CMK (cell line): ENCODE results near the gene MAP4K2.

Source experiments
- DNase-seq: peaks from one replicate; pipeline ENCODE4 v3.0.0-alpha.2; 2010; ENCODE audit warnings: low read depth

MAP4K2 gene

DNA sequence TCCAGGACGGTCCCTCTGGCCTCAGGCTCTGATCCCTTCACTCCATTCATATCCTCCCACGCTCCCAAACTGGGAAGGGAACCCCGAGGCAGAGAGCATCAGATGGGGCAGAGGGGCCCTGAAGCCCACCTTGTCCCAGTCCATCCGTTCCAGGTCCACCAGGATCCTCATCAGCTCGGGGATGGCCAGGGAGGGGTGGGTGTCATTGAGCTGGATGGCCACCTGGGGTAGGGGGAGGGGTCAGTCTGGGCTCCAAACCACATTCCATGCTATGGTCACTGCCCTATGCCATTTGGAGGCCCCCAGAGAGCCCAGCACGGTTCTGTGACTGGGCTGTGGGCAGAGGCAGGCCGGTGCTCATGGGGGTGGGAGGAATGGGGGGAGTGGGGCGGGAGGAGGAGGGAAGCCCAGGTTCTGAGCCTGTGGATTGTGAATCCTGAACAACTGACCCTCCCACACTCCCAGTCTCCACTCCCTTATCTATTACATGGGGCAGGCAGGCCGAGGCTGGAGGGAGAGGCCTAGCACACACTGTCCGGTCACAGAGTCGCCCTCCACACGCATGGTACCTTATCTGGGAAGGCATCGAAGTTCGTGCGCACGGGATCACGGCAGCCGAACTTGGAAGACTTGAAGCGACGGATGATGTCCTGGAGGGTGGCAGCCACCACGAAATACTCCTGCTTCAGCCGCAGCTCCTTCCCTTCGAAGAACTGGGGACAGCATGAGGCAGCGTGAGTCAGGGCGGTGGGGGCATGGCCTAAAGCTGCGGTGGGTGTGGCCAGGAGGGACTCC, 48.7 kb downstream of the MAP4K2 start:
- DNase-seq, result no peak

DNA sequence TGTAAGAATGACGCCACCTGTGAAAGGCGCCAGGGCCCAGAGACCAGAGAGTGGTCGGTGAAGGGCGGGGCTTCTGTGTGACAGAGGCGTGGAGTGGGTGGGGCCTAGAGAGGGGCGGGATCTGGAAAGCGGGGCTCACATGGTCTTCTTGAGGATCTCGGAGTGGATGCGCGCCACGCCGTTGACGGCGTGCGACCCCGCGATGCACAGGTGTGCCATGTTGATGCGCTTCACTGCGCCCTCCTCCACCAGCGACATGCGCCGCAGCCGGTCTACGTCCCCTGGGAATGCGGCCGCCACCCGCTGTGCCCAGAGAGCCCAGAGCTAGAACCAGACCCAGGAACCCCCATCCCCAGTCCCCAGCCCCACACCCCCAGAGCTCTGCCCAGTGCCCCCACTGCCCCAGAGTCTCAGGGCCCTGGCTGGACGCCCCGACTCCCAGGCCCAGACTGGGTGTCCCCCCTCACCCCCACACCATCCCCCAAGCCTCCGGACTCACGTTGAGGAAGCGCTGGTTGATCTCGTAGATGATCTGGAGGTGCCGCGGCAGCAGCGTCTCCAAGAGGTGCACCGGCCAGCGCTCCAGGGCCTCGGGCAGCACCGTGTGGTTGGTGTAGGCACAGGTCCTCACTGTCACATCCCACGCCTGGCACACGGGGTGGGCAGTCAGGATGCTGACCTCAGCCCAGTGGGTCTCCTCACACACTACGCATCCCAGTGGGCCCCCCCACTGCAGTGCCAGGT, 49.5 kb downstream of the MAP4K2 start:
- no peak for DNase-seq

DNA sequence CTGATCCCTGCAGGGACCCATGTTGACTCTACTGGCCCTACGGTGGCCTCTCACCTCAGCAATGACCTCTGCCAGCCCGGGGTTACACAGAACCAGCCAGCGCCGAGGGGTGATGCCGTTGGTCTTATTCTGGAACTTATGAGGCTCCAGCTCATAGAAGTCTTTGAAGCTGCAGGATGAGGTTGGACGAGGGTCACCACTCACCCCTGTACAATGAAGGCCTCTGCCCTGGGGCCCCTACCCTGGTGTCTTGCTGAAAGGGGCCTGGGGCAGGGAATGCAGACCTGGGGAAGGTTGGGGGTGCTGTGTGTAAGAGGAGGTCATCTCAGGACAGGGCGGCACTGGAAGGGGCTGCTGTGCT, 50.0 kb downstream of the MAP4K2 start:
- no peak for DNase-seq

DNA sequence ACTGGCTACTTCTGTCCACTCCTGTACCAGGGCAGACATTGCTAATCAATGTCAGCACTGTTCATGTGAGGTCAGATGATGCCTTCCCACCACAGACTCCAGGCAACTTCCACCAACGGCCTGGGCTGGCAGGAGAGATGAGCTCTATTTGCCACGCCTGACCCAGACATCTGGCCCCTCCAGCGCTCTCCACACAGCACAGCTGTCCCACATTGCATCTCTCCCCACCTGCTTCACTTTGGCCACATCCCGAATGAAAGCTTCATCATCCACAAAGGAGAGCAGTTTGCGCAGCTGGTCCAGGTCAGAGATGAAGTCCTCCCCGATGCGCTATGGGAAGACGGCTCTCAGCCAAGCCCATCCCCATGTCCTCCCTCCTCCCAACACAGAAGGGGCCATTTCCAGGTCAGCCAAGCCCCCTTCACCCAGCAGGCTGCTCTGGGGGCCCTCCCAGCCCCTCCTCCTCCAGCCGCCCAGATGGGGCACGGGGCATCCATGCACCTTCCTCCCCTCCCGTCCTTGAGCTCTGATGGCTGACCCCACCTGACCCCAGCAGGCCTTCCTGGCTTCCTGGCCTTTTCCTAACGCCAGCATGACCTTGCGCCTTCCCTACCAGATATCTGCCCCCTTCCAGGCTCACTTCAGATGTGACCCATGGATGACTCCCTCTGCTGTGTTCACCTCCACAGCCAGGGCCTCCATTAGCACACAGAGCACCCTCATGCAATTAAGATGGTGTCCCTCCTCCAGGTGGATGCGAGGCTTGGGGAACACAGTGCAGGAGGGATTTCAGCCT, 50.6 kb downstream of the MAP4K2 start:
- DNase-seq, result no peak

DNA sequence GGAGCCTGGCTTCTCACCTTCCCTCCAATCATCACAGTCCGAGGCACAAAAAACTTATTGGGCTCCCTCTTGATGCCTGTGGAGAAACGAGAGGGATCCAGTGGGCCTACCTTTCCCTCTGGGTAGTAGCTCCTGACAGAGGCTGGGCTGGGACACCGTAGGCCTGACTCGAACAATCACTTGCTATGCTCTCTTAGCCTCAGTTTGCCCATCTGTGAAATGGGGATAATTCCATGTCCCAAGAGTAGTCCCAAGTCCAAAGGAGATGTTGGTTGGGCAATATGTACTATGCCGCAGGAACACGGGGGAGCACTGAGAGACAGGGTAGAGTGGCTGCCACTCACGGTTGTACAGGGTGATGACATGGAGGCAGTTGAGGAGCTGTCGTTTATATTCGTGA, 51.4 kb downstream of the MAP4K2 start:
- no peak for DNase-seq

DNA sequence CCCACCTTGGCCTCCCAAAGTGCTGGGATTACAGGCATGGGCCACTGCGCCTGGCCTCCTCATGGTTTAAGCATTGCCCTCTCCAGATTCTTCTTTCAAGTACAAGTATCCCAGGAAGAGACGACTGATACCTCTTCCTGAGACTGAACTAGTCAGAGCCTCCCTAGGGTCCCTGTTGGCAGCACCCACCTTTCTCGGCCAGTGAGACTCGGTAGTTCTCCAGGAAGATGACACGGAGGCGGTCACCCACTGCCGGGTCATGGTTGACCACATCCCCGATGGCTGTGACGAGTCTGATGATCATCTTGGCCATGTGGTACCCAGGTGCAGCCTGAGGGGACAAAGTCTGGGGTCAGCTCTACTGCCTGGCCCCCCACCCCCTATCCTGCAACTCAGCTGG, 51.9 kb downstream of the MAP4K2 start:
- DNase-seq, result no peak

DNA sequence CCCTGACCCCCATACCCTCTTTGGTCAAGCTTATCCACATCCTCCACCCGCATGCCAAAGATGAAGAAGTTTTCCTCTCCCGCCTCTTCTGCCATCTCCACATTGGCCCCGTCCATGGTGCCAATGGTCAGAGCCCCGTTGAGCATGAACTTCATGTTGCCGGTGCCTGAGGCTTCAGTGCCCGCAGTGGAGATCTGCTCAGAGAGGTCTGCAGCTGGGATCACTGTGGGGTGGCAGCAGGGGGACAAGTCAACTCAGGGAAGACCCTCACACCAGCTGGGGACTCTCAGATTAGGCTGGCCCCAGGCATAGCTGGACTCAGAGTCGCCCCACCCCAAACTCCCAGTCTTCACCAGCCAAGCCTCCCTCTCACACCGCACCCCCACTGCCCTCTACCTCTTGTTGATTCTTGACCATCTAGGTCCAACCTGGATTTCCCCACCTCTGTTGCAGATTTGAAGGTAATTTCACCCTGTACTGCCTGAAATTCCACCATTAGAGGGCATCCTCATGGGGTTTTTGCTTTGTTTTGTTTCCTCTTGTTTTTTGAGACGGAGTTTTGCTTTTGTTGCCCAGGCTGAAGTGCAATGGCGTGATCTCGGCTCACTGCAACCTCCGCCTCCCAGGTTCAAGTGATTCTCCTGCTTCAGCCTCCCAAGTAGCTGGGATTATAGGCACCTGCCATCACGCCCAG, 52.5 kb downstream of the MAP4K2 start:
- no peak for DNase-seq

DNA sequence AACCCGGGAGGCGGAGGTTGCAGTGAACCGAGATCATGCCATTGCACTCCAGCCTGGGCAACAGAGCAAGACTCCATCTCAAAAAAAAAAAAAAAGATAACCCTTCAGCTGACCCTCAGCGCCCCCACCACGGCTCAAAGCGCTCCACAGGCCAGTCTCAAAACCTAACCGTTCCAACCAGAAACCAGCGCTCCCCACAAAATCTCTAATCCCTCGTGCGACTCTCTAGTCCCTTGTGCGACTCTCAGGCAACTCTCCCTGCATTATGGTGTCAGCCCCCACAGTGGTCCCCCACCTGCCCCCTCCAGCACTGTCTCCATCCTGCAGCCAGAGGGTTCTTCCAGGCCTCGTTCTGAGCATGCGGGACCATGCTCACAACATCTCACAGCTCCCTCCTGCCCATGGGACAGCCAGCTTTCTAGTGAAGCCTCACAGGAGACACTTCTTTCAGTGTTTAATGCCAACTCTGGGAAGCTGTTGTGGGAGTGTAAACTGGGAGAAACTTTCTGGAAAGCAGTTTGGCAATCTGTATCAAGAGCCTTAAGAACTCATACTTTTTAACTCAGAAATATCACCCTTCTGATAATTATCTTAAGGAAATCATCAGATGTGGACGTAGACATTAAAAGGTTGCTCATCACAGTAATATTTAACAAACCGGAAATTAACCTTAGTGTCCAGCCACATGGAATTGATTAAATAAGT, 54.9 kb downstream of the MAP4K2 start:
- DNase-seq, result no peak

DNA sequence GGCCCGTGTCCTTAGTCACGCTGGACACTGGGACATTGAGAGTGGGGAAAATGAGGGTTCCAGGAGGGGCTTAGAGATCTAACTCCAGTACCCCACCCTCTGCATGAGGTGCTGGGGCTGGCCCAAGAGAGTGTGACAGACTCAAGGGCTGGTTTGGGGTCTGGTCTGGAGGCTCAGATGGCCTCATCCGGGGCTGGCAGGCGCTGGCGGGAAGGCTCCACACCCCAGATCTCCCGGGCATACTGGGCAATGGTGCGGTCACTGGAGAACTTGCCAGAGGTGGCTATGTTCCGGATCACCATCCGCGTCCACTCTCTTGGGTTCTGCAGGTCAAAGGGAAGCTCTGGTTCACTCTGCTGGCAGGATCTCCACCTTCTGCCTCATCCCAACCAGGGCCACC, 56.5 kb downstream of the MAP4K2 start:
- DNase-seq, result no peak

DNA sequence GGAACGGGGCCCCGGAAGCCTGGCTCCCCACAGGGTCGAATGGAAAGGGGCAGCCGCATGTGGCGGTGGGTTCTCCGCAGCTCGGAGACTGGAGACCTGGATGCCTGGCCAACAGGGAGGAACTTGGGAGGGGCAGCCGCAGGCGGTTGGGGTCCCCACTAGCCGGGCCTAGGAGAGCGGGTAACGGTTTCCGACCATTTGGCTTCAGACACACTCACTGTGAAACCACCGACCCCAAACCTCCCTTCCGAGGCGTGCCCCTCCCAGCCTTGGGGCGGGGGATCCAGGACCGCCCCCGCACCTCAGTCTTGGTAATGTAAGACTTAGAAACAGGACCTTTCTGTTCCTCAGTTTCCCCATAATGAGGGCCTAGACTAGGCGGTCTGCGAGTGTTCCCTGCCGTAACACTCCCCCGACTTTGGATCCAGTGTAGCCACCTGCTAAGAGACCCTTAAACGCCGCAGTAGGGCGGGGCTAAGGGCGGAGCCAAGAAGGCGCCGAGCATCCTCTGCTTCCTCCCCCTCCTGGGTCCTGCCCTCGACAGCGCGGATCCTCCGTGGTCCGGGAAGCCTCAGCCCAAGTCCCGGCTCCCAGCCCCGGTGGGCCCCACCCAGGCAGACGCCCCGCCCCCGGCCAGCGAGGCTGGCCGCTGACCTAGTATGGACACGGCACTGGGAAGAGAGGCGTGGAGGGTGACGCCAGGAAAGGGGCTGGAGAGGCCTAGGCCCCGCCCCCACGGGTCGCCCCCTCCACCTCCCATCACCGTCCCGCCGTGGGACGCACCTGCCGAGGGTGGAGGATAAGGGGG, 57.3 kb downstream of the MAP4K2 start:
- peak; percentile 91 for DNase-seq

DNA sequence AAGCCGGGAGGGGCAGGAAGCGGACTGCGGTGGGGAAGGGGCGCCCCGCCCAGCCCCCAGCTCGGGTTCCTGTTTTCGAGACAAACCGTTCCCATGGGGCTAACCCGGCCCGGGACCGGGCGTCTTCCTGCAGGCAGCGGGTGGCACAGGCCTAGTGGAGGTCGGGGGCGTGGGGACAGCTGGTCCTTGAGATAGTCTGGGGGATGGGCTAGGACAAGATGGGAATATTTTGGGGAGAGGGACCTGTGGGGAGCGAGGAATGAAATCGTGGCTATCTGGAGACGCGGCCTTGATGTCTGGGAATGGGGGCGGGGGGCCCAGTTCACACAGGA, 57.9 kb downstream of the MAP4K2 start:
- DNase-seq, result peak; percentile 82

DNA sequence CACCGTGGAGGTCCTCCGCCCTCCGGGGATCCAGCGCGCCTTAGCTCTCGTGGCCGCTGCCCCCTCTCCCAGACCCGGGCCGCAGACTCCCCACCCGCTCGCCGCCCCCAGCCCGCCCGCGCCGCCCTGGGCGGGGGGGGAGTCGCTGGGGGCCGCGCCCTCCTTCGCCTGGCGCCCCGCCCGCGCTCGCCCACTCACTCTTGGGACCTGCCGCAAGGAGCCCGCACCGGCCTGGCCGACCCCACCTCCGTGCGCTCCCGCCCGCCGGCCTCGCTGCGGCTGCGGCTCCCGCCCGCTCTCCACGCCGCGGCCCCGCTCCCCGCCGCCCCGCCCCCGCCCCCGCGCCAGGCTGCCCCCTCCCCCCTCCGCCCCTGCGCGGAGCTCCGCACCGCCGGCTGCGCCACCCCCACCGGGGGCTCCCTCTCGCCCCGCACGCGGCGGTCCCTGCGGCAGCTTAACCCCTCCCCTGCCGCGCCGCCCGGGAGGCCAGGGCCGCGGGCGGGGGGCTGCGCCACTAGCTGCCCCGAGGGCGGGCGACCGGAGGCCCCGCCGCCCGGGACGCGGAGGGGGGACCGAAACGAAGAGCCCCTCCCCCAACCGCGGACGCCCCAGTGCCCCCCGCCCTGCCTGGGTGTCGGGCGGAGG, 58.3 kb downstream of the MAP4K2 start:
- DNase-seq, result no peak

DNA sequence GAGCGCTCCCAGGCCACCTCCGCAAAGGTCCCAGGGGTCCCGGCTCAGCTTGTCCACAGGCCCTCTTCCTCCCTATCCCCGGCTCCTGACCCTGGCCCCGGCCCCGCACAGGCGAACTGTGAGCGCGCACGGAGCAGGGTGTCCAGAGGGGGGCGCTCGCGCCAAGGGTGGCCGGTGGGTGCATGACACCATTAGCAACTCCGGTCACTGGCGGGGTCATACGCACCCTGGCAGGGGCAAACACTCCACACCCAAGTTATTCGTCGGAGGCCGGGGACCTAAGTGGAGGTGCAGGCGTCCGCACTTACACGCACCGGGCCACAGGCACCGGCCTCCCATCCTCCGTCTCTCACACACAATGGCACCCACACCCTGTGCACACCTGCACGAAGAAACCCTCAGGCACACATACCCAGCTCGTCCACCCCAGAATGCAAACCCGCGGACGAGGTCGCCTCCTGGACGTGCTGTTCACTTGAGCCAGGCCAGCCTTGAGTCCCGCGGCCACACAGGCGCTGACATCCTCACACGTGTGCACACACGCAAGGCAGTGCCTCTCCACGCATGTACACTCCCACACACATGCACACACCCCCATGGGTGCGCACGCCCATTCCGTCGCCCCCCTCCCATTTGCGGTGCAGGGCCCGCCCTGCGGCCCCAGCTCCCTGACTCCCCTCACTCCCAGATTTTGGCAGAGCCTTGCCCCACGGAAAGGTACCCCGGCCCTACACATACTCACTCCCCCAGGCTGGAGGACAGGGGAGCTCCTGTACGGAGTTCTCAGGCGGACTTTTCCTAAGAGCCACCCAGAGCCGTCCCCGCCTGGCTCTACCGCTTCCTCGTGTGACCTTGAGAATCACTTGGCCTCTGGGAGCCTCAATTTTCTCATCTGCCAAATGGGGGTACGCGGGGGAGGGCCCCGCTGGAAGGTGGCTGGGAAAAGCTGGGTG, 59.1 kb downstream of the MAP4K2 start, which contains the start of gene RASGRP2:
RASGRP2 (minus strand) TSS at position 552 of the 953 bp plus-strand sequence. CDS start 1,276 bp downstream, outside the sequence.
- DNase-seq, result peak; percentile 75

DNA sequence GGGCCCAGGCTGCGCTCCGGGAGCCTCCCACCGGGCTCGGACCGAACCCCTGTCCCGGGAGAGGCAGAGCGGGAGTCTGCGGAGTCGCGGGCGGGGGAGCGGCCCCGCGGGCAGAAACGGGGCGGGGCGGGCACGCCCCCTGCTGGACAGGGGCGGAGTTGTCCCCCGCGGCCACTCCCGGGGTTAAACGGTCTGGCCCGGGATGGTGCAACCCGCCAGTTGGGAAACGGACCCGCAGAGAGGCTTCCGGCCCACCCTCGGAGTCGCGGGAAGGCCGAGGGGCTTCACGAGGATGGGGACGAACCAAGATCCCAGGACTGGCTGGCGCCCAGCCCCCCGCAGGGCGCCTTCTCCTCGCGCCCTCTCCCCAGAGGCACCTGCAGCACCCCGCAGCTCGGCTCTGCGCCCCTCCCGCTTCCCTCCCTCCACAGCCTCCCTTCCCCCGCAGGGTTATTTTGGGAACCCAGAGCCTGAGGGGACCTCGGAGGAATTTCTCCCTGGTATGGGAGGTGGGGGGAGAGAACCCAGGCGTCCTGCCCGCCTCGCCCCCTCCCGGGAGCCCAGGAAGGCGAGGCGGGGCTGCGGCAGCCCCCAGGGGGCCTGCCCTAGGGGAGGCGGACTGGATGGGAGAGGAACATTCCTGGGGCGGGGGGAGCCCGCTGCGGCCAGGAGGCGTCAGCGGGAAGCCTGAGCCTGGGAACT, 60.0 kb downstream of the MAP4K2 start:
- peak; percentile 56 for DNase-seq

DNA sequence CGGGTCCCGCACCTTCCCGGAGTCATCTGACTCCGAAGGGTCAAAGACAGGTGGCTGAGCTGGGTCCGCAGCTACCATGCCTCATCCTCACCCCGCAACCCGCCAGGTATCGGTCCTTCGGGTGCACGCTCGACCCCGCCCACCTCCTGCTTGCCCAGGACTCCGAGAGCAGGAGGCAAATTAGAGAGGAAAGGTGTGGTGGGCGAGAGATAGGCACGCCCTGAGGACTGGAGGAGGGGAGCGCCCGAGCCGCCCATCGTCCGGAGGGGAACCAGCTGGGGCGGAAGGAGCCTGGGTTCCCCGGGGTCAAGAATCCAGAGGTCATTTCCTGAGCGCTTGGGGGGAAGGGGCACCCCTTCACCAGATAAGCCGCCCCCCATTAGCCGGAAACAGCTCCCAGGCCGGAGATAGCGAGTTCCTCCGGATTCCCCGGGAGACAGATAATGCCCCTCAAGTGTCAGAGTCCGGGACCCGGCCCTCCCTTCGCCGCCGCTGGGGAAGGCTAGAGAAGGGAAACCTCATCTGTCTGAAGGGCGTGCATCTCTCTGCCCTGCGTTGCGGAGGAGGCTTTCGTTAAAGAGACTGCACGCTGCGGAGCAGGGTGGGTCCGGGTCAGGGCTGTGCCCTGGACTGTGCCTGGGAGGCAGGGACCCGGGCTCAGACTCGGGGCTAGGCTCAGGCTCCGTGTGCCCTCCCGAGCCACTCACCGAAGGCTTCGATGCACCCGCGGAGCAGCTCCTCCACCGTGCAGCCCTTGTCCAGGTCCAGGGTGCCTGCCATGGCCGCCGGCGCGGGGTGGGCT, 60.7 kb downstream of the MAP4K2 start:
- DNase-seq, result peak; percentile 72

DNA sequence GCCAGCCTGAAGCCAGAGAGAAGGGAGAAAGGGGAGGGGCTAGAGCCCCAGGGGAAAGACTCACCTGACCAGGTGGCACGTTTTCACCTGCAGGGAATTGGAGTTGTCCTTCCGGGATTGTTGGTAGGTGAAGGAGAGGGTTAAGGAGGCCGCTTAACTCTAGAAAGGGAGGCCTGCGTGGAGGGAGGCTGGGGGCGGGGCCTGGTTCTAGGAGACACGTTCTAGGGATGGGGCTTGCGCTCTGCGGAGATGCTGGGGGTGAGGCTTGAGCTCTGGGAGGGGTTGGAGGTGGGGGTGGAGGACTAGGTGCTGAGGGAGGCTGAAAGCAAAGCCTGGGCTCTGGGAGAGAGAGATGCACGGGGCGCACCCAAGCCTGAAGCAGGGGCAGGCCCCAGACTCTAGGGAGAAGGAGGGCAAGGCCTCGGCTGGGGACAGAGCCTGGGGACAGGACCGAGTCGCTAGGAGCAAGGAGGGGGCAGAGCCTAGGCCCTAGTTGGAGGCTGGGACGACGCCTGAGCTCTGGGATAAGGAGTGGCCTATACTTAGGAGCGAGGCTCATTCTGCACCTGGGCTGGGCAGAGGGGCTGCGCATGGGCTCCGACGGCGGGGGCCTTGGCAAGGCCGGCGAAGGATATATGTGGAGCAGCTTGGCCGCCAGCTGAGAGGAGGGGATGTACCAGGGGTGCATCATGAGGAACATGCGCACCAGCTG, 61.5 kb downstream of the MAP4K2 start:
- DNase-seq, result no peak

DNA sequence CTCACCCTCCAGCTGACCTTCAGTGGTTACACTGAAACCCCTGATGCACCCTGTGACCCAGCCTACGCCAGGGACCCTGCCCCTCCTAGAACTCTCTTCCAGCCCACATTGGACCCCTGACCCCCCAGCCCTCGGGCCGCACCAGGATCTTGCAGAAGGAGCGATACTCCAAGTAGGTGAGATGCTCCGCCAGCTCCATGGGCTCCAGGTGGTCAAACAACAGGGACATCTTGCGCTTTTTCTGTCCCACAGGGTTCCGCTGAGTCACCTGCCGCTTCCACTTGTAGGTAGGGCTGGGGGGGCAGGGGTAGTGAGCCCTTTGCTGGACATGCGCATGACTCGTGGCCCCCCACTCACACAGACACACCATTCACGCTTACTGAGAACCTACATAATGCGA, 63.1 kb downstream of the MAP4K2 start:
- DNase-seq, result no peak
